Activated CD4-positive, alpha-beta T cell treated with anti-CD3 and anti-CD28 coated beads, Interleukin-2, amount 50 U/mL, for 16 hours (primary cell): ENCODE measurements around the gene CDK5R1.
A peak's percentile ranks its signal among the peaks of the same experiment; 100 is the strongest.

Experiments used
- DNase-seq: peaks from one replicate; pipeline ENCODE4 v3.0.0-alpha.2; 2020

The CDK5R1 gene

GRCh38 chr17:32494621-32495358 lies 8.0 kb downstream of the CDK5R1 start:
- no peak for DNase-seq

- no peak for DNase-seq
Observed at GRCh38 chr17:32495359-32496231, 8.8 kb downstream of the CDK5R1 start.

GRCh38 chr17:32496395-32497073 lies 9.7 kb downstream of the CDK5R1 start:
- DNase-seq: no peak

GRCh38 chr17:32497431-32498205 lies 10.8 kb downstream of the CDK5R1 start:
- no peak for DNase-seq

- DNase-seq: no peak
Observed at GRCh38 chr17:32498391-32498790, 11.6 kb downstream of the CDK5R1 start.

GRCh38 chr17:32502013-32502412 lies 15.2 kb downstream of the CDK5R1 start:
- no peak for DNase-seq

GRCh38 chr17:32502710-32503109 lies 15.9 kb downstream of the CDK5R1 start:
- DNase-seq: no peak

GRCh38 chr17:32503251-32504165 lies 16.7 kb downstream of the CDK5R1 start:
- DNase-seq: peak; percentile 79

GRCh38 chr17:32504166-32504990 lies 17.6 kb downstream of the CDK5R1 start:
- DNase-seq: no peak

GRCh38 chr17:32508926-32509325 lies 22.1 kb downstream of the CDK5R1 start:
- no peak for DNase-seq

GRCh38 chr17:32510466-32510865 lies 23.7 kb downstream of the CDK5R1 start:
- no peak for DNase-seq

- no peak for DNase-seq
Observed at GRCh38 chr17:32512328-32512727, 25.5 kb downstream of the CDK5R1 start.

GRCh38 chr17:32513579-32513978 lies 26.8 kb downstream of the CDK5R1 start:
- no peak for DNase-seq

- no peak for DNase-seq
Observed at GRCh38 chr17:32514606-32515005, 27.8 kb downstream of the CDK5R1 start.

GRCh38 chr17:32515677-32516383 lies 29.0 kb downstream of the CDK5R1 start:
- no peak for DNase-seq

GRCh38 chr17:32516450-32516849 lies 29.7 kb downstream of the CDK5R1 start:
- DNase-seq: no peak

- DNase-seq: peak; percentile 5
Observed at GRCh38 chr17:32516940-32517701, 30.3 kb downstream of the CDK5R1 start.

GRCh38 chr17:32517982-32518381 lies 31.2 kb downstream of the CDK5R1 start:
- no peak for DNase-seq

GRCh38 chr17:32518646-32519227 lies 31.9 kb downstream of the CDK5R1 start:
- no peak for DNase-seq
